ENCODE measurements around the gene SPHKAP.

DNA sequence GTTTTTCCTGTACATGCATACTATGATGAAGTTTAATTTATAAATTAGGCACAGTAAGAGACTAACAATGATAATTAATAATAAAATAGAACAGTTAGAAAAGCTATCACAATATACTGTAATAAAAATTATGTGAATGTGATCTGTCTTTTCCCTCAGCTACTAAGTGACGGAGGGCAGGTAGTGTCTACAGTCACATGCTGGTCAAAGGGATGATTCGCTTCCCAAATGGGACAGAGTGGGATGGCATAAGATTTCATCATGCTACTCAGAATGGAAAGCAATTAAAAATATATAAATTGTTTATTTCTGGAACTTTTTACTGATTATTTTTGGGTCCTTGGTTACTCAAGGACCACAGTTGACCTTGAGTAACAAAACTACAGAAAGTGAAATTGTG is 238.5 kb downstream of the SPHKAP start:
- TF ChIP-seq, protein P1, sequence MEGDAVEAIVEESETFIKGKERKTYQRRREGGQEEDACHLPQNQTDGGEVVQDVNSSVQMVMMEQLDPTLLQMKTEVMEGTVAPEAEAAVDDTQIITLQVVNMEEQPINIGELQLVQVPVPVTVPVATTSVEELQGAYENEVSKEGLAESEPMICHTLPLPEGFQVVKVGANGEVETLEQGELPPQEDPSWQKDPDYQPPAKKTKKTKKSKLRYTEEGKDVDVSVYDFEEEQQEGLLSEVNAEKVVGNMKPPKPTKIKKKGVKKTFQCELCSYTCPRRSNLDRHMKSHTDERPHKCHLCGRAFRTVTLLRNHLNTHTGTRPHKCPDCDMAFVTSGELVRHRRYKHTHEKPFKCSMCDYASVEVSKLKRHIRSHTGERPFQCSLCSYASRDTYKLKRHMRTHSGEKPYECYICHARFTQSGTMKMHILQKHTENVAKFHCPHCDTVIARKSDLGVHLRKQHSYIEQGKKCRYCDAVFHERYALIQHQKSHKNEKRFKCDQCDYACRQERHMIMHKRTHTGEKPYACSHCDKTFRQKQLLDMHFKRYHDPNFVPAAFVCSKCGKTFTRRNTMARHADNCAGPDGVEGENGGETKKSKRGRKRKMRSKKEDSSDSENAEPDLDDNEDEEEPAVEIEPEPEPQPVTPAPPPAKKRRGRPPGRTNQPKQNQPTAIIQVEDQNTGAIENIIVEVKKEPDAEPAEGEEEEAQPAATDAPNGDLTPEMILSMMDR (IDR thresholded peaks at IDR 0.05; ENCODE audit: low read length) = no peak
- no peak for TF ChIP-seq EZH2 (IDR thresholded peaks at IDR 0.05; ENCODE audit: borderline replicate concordance, low read length)
